Breast epithelium (tissue), 3 donors: ENCODE results near the gene BCAS3.

Experiments
- POLR2A ChIP-seq: fragments of 450-650 bp; IDR thresholded peaks from one replicate; pipeline ENCODE4 v1.6.1; 2016; ENCODE audit warnings: antibody characterized with exemption, mild to moderate bottlenecking, moderate library complexity
- TF ChIP-seq, protein P1 (sequence below), 3 donors: fragments of 450-650 bp; IDR thresholded peaks; one replicate each; pipeline ENCODE4 v1.5.1; 2016 to 2017; ENCODE audit warnings: antibody characterized with exemption in 3 of 3, mild to moderate bottlenecking in 3 of 3, moderate library complexity in 3 of 3

DNA sequence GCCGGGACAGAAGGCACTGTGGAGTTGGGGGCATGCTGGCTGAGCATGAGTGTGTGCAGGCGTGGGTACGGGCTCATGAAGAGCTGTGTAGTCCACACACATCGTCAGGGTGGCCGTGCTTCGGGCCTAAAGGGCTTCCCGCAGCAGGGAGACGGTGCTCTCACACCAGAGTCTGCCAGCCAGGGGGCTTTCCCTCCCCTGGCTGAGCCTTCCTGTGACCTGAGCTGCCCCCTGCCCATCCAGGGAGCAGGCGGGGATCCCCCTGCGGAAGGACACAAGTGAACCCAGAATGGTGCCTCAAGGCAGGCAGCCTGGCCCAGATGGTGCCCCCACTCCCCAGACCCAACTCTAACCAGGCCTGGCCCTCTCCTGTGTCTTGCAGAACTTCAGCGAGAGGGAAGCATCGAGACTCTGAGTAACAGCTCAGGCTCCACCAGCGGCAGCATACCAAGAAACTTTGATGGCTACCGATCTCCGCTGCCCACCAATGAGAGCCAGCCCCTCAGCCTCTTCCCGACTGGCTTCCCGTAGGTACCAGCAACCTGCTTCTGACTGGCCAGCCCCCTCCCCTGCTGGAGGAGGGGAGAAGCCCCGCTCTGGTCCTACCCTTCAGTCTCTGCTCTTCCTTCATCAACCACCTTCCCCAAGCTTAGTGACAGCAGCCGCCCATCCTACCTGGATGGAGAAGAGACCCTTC is 714.1 kb downstream of the BCAS3 start:
- TF ChIP-seq, protein P1, sequence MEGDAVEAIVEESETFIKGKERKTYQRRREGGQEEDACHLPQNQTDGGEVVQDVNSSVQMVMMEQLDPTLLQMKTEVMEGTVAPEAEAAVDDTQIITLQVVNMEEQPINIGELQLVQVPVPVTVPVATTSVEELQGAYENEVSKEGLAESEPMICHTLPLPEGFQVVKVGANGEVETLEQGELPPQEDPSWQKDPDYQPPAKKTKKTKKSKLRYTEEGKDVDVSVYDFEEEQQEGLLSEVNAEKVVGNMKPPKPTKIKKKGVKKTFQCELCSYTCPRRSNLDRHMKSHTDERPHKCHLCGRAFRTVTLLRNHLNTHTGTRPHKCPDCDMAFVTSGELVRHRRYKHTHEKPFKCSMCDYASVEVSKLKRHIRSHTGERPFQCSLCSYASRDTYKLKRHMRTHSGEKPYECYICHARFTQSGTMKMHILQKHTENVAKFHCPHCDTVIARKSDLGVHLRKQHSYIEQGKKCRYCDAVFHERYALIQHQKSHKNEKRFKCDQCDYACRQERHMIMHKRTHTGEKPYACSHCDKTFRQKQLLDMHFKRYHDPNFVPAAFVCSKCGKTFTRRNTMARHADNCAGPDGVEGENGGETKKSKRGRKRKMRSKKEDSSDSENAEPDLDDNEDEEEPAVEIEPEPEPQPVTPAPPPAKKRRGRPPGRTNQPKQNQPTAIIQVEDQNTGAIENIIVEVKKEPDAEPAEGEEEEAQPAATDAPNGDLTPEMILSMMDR (IDR thresholded peaks at IDR 0.05) = no peak
- TF ChIP-seq POLR2A = no peak
